Uterus (tissue), 2 donors: ENCODE measurements around the gene ELK4.

Source experiments
- POLR2A ChIP-seq, 2 donors: fragments of 450-650 bp; IDR thresholded peaks; one replicate each; pipeline ENCODE4 v1.6.1; 2016; ENCODE audit warnings: antibody characterized with exemption in 2 of 2, mild to moderate bottlenecking in 1 of 2, moderate library complexity in 1 of 2
- TF ChIP-seq, protein P1 (sequence below), 4 experiments: fragments of 200-600 bp in 2 of 4; fragments of 450-650 bp in 2 of 4; sonication (generic) in 2 of 4; IDR thresholded peaks; one replicate each; pipeline ENCODE4 v1.5.1; 2016 to 2019; ENCODE audit warnings: antibody characterized with exemption in 4 of 4, mild to moderate bottlenecking in 2 of 4, moderate library complexity in 1 of 4

DNA sequence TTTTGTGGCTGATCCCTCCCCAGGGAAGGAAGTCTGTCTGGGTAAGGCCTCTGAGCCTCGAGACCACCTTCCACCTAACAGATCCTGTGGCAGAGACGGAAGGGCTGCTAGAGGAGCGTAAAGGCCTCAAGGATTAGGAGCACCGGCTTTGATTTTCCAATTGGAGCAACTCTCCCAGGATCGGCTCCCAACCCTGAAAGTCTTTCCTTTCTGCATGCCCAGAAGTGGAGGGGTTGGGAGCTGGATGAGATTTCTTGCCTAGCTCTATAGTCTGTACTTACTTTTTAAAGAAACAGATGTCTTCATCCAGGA is 41.4 kb downstream of the ELK4 start:
- TF ChIP-seq, protein P1, sequence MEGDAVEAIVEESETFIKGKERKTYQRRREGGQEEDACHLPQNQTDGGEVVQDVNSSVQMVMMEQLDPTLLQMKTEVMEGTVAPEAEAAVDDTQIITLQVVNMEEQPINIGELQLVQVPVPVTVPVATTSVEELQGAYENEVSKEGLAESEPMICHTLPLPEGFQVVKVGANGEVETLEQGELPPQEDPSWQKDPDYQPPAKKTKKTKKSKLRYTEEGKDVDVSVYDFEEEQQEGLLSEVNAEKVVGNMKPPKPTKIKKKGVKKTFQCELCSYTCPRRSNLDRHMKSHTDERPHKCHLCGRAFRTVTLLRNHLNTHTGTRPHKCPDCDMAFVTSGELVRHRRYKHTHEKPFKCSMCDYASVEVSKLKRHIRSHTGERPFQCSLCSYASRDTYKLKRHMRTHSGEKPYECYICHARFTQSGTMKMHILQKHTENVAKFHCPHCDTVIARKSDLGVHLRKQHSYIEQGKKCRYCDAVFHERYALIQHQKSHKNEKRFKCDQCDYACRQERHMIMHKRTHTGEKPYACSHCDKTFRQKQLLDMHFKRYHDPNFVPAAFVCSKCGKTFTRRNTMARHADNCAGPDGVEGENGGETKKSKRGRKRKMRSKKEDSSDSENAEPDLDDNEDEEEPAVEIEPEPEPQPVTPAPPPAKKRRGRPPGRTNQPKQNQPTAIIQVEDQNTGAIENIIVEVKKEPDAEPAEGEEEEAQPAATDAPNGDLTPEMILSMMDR (IDR thresholded peaks at IDR 0.05), result no peak
- TF ChIP-seq POLR2A (IDR thresholded peaks at IDR 0.05), result no peak
